ENCODE data around the gene WASF3. TPM values are rescaled to one million over a fixed set of nuclear protein-coding genes. Genes with fewer than 3 reads are reported as not detected.
"Not testable (repeated sequence)": the region's sequence is repeated elsewhere in the genome, so short reads cannot be mapped to it uniquely, and the experiment has no call there.

Gene WASF3
- total RNA-seq, 1 donor from 2014 or later: 9.9 TPM

- DNase-seq (ENCODE audit: missing footprints): no peak
- ATAC-seq: no peak
- intact Hi-C loops (cut with DNase I): no loop called here
Measured at GRCh38 chr13:26614721-26615120, 57.2 kb downstream of the WASF3 start.

DNA sequence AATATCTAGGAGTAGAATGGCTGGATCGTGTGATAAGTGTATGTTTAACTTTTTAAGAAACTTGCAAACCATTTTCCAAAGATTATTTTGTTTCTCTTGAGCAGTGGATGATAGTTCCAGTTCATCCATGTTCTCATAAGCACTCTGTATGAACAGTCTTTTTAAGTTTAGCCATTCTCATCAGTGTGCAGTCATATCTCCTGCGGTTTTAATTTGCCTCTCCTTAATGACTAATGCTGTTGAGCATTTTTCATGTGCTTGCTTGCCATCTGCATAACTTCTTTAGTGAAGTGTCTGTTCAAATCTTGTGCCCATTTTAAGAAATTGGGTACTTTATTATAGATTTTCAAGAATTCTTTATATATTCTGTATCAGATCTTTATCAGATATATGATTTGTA lies 58.6 kb downstream of the WASF3 start:
- DNase-seq (ENCODE audit: missing footprints): no peak
- intact Hi-C loops (cut with DNase I): no loop called here
- no peak for ATAC-seq

DNA sequence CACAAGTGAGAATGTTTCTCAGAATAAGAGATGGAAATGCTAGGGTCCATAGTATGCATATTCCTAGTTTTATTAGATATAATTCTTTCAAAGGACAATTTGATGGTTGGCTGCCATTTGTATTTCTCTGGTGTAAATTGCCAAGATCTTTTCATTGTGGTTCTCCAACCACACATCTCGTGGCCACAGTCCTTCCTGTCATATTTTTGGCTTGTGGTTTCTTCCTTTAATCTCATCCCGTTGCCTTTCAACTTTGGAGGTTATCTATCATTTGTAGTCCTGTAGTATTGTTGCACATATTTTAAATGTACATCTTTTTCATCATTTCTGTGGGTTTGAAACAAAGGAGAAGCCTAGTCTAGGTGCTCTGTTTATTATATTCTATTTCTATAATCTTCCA lies 61.2 kb downstream of the WASF3 start:
- intact Hi-C loops (cut with DNase I): no loop called here
- DNase-seq (ENCODE audit: missing footprints) (no peak), ATAC-seq (no peak)

GRCh38 chr13:26619358-26619757 lies 61.9 kb downstream of the WASF3 start:
- DNase-seq (ENCODE audit: missing footprints) (no peak), ATAC-seq (no peak)

GRCh38 chr13:26621731-26622401 lies 64.4 kb downstream of the WASF3 start:
- intact Hi-C loops (cut with DNase I): no loop called here
- ATAC-seq (no peak), DNase-seq (ENCODE audit: missing footprints) (no peak)

More at GRCh38 chr13:26619358-26619757, 61.9 kb downstream of the WASF3 start:
- intact Hi-C loops (cut with DNase I): no loop called here

GRCh38 chr13:26623125-26623524 lies 65.6 kb downstream of the WASF3 start:
- no peak for DNase-seq (ENCODE audit: missing footprints)
- no peak for ATAC-seq
- intact Hi-C loops (cut with DNase I): no loop called here

GRCh38 chr13:26624572-26624971 lies 67.1 kb downstream of the WASF3 start:
- intact Hi-C loops (cut with DNase I): no loop called here
- DNase-seq (ENCODE audit: missing footprints) (no peak), ATAC-seq (no peak)

- intact Hi-C loops (cut with DNase I): no loop called here
- ATAC-seq (no peak), DNase-seq (ENCODE audit: missing footprints) (no peak)
Measured at GRCh38 chr13:26626271-26626670, 68.8 kb downstream of the WASF3 start.

GRCh38 chr13:26628706-26629105 lies 71.2 kb downstream of the WASF3 start:
- peak; percentile 59 for ATAC-seq
- intact Hi-C loops (cut with DNase I): no loop called here
- DNase-seq (ENCODE audit: missing footprints): peak; percentile 61

GRCh38 chr13:26629260-26629825 lies 71.9 kb downstream of the WASF3 start:
- intact Hi-C loops (cut with DNase I): no loop called here

GRCh38 chr13:26635634-26636033 lies 78.2 kb downstream of the WASF3 start:
- DNase-seq (ENCODE audit: missing footprints); intact Hi-C loops (cut with DNase I); ATAC-seq: not testable (repeated sequence)

More at GRCh38 chr13:26629260-26629825, 71.9 kb downstream of the WASF3 start:
- ATAC-seq (no peak), DNase-seq (ENCODE audit: missing footprints) (no peak)

DNA sequence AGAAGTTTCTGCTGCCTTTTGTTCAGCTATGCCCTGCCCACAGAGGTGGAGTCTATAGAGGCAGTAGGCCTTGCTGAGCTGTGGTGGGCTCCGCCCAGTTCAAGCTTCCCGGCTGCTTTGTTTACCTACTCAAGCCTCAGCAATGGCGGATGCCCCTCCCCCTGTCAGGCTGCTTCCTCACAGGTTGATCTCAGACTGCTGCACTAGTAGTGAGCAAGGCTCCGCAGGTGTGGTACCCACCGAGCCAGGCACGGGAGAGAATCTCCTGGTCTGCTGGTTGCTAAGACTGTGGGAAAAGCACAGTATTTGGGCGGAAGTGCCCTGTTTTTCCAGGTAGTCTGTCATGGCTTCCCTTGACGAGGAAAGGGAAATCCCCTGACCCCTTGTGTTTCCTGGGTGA lies 78.6 kb downstream of the WASF3 start:
- ATAC-seq; intact Hi-C loops (cut with DNase I); DNase-seq (ENCODE audit: missing footprints): not testable (repeated sequence)

- intact Hi-C loops (cut with DNase I): no loop called here
- ATAC-seq (no peak), DNase-seq (ENCODE audit: missing footprints) (no peak)
Measured at GRCh38 chr13:26646603-26647002, 89.1 kb downstream of the WASF3 start.

DNA sequence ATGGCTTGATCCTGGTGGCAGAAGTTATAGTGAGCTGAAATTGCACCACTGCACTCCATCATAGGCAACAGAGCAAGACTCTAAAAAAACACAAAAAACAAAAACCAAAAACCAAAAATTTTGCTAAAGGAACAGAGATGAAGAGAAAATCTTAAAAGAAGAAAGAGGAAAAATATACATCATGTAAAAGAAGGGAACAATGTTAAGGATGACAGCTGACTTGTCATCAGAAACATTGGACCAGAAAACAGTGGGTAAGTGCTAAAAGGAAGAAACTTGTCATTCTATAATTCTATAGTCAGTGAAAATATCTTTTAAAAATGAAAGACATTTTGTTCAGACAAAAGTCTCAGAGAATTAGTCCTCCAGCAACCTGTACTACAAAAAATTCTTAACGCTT lies 93.8 kb downstream of the WASF3 start:
- no peak for DNase-seq (ENCODE audit: missing footprints)
- ATAC-seq: no peak
- intact Hi-C loops (cut with DNase I): no loop called here

DNA sequence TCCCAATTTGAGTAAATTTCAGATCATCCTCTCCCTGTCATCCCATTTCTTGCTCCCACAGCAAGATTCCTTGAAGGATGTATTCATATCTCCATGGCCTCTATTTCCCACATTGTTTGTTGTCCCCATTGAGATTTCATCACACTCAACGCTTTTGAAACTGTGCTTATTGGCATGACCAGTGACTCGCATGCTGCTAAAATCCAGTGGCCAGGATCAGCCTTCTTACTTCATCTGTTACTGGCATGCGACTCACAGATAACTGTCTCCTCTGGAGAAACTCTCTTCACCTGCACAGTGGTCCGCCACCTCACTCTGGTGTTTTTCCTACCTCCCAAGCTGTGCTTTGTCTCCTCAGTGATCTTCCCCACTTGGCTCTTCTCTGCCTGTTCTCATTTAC lies 95.8 kb downstream of the WASF3 start:
- DNase-seq (ENCODE audit: missing footprints) (no peak), ATAC-seq (no peak)
- intact Hi-C loops (cut with DNase I): no loop called here

- ATAC-seq: no peak
- intact Hi-C loops (cut with DNase I): no loop called here
- DNase-seq (ENCODE audit: missing footprints): no peak
Measured at GRCh38 chr13:26653842-26654241, 96.4 kb downstream of the WASF3 start.

- ATAC-seq: no peak
- intact Hi-C loops (cut with DNase I): loop anchor here (5.0 kb wide), 1 partner anchor 40 kb away; no protein-coding TSS in a partner anchor
- no peak for DNase-seq (ENCODE audit: missing footprints)
Measured at GRCh38 chr13:26656919-26657318, 99.4 kb downstream of the WASF3 start.

- ATAC-seq: peak; percentile 96
- intact Hi-C loops (cut with DNase I): loop anchor here (5.0 kb wide), 1 partner anchor 39 kb away; no protein-coding TSS in a partner anchor
- DNase-seq (ENCODE audit: missing footprints): no peak
Measured at GRCh38 chr13:26658448-26659385, 101.2 kb downstream of the WASF3 start.

- no peak for ATAC-seq
Measured at GRCh38 chr13:26660185-26660584, 102.7 kb downstream of the WASF3 start.

GRCh38 chr13:26660766-26661165 lies 103.3 kb downstream of the WASF3 start:
- DNase-seq (ENCODE audit: missing footprints): no peak
- intact Hi-C loops (cut with DNase I): no loop called here
- ATAC-seq: no peak

More at GRCh38 chr13:26660185-26660584, 102.7 kb downstream of the WASF3 start:
- intact Hi-C loops (cut with DNase I): no loop called here
- no peak for DNase-seq (ENCODE audit: missing footprints)

Data from Right ventricle myocardium inferior (tissue), 1 donor.